Astrocyte (in vitro differentiated cells and primary cell): ENCODE measurements around the gene INCENP.

Source experiments
- CTCF ChIP-seq: IDR thresholded peaks from 2 replicates; pipeline ENCODE4 v1.5.1; 2011; ENCODE audit warnings: low read depth, mild to moderate bottlenecking, inconsistent platforms, low read length, moderate library complexity; ENCODE audit not compliant: insufficient read depth
- EZH2 ChIP-seq: IDR thresholded peaks from 2 replicates; pipeline ENCODE4 v1.6.1; 2012; ENCODE audit warnings: mild to moderate bottlenecking, low read length, inconsistent platforms; ENCODE audit not compliant: insufficient read depth

DNA sequence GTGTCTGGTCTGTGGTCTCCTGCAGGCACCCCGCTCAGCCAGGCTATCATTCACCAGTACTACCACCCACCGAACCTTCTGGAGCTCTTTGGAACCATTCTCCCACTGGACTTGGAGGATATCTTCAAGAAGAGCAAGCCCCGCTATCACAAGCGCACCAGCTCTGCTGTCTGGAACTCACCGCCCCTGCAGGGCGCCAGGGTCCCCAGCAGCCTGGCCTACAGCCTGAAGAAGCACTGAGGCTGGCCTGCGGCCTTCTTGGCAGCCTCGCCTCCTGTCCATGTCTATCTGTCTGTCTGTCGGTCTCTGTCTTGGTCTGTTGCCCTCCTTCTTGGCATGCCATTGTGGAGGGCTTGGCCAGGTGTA lies 27.9 kb downstream of the INCENP start:
- no peak for TF ChIP-seq EZH2
- TF ChIP-seq CTCF: no peak
